ENCODE measurements around the gene TMEM259.
A peak's percentile ranks its signal among the peaks of the same experiment; 100 is the strongest.

TMEM259 gene

DNA sequence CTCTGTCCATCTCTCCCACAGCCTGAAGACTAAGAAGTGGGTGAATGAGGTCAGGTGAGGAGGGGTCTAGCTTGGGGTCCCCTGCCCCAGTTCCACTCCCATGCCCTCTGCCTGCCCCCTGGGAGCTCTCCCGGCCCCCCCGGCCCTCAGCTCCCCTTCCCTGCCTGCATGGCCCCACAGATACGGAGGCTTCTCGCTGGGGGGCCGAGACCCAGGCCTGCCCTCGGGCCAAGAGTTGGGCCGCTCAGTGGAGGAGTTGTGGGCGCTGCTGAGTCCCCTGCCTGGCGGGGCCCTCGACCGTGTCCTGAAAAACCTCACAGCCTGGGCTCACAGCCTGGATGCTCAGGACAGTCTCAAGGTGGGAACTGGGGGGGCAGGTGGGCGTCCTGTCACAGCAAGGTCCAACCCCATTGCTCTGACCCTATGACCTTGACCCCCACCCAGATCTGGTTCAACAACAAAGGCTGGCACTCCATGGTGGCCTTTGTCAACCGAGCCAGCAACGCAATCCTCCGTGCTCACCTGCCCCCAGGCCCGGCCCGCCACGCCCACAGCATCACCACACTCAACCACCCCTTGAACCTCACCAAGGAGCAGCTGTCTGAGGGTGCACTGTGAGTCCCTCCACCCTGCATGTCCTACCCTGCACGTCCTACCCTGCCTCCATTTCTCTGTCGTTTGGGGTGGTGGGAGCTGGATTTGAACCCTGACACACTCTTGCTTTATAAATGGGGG lies 35.1 kb upstream of the TMEM259 start:
- DNase-seq (ENCODE audit: low read depth in 2 of 2): no peak

DNA sequence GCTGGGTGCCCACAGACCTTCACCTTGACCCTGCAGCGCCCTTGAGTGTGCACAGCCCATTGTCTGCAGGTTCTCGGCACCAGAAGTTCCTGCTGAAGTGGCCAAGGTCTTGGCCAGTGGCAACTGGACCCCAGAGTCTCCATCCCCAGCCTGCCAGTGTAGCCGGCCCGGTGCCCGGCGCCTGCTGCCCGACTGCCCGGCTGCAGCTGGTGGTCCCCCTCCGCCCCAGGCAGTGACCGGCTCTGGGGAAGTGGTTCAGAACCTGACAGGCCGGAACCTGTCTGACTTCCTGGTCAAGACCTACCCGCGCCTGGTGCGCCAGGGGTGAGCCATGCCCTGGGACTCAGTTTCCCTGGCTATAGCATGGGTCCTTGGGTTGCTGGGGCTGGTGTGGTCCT lies 34.1 kb upstream of the TMEM259 start:
- no peak for DNase-seq (ENCODE audit: low read depth in 2 of 2)

DNA sequence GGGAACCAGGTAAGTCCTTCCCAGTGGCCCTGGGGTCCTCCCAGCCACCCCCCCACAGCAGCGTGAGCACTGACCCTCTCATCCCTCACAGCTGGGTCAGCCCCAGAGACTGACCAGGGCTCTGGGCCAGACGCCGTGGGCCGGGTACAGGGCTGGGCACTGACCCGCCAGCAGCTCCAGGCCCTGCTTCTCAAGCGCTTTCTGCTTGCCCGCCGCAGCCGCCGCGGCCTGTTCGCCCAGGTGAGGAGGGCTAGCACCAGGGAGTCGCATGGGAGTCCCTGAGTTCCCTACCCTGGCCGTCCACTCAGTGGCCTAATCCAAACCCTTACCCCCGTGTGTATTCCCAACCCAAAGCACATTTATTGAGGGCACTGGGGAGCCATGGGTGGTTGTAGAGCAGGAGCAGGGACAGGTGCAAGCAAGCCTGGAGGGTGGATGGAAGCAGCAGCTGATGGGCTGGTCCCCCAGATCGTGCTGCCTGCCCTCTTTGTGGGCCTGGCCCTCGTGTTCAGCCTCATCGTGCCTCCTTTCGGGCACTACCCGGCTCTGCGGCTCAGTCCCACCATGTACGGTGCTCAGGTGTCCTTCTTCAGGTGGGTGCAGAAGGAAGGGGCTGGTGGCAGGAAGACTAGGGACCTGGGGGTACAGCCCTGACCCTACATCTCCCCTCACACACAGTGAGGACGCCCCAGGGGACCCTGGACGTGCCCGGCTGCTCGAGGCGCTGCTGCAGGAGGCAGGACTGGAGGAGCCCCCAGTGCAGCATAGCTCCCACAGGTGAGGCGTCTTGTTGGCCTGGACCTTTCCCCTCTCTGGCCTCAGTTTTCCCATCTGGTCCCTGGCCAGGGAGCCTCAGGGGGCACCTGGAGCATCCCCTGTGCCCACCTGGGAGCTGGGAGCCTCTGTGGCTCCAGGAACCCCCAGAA lies 33.4 kb upstream of the TMEM259 start:
- no peak for DNase-seq (ENCODE audit: low read depth in 2 of 2)

DNA sequence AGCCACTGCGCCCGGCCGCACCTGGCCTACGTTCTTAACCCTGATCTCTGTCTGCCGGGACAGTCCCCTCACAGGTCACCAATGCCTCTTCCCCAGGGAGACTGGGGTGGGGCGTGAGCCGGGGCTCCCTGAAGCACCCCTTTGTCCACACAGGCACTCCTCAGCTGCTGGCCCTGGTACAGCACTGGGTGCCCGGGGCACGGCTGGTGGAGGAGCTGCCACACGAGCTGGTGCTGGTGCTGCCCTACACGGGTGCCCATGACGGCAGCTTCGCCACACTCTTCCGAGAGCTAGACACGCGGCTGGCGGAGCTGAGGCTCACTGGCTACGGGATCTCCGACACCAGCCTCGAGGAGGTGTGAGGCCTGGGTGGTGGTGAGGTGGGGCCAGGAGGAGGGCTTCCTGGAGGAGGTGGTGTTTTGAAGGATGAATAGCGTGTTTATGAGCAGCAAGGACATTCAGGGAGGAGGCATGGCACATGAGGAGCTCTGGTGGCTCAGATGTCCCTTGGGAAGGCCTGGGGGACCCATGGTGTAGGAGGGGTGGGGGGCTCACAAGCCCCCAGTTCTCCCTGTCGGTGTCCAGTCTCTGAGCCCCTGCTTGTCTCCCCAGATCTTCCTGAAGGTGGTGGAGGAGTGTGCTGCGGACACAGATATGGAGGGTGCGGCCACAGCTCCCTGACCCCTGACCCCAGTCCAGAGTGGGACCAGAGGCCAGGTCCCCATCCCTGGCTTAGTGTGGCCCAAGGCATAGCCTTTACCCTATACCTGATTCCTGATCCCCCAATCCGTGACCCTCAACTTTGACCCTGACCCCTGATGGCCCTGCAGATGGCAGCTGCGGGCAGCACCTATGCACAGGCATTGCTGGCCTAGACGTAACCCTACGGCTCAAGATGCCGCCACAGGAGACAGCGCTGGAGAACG lies 32.5 kb upstream of the TMEM259 start:
- no peak for DNase-seq (ENCODE audit: low read depth in 2 of 2)

DNA sequence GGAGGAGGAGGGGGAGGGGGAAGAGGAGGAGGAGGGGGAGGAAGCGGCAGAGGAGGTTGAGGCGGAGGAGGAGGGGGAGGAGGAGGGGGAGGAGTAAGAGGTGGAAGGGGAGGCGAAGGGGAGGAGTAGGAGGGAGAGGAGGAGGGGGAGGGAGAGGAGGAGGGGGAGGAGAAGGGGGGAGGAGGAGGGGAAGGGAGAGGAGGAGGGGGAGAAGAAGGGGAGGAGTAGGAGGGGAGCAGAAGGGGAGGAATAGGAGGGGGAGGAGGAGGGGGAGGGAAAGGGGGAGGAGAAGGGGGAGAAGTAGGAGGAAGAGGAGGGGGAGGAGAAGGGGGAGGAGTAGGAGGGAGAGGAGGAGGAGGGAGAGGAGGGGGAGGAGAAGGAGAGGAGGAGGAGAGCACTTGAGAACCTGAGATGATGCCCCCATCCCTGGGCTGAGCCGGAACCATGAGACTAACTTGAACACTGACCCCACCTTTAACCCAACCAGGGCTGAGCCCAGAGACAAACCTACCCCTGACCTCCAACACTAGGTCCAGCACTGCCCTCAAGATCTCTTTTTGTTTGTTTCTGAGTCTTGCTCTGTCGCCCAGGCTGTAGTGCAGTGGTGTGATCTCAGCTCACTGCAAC lies 31.5 kb upstream of the TMEM259 start:
- DNase-seq (ENCODE audit: low read depth in 2 of 2): no peak

DNA sequence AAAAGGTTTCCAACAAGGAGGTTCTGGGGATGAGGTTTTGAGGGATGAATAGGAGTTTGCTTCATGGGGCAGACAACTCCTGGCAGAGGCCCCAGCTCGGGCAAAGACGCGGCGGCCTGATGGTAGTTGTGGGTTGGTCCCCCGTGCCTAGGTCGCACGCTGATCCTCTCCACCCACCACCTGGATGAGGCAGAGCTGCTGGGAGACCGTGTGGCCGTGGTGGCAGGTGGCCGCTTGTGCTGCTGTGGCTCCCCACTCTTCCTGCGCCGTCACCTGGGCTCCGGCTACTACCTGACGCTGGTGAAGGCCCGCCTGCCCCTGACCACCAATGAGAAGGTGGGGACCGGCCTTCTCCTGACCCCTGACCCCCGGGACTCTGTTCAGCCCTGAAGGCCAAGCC lies 30.9 kb upstream of the TMEM259 start:
- no peak for DNase-seq (ENCODE audit: low read depth in 2 of 2)

DNA sequence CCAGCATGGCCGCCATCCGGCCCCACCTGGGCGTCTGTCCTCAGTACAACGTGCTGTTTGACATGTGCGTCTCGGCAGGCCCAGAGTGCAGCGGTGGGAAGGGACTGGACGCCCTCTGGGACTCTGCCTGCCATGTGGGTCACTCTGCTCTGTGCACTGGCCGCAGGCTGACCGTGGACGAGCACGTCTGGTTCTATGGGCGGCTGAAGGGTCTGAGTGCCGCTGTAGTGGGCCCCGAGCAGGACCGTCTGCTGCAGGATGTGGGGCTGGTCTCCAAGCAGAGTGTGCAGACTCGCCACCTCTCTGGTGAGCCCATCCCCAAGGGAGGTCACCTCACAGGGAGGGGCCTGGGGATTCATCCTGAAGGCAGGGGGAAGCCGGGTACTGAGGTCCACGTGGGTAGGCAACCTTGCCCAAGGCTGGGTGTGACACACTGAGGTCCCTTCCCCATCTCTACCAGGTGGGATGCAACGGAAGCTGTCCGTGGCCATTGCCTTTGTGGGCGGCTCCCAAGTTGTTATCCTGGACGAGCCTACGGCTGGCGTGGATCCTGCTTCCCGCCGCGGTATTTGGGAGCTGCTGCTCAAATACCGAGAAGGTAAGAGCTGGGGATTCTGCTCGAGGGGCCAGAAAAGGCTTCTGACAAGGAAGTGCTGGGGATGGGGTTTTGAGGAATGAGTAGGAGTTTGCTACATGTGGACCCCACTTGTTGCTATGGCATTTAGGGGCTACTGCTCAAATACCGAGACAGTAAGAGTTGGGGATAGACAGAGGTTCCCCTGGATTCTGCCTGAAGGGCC lies 30.3 kb upstream of the TMEM259 start:
- no peak for DNase-seq (ENCODE audit: low read depth in 2 of 2)

DNA sequence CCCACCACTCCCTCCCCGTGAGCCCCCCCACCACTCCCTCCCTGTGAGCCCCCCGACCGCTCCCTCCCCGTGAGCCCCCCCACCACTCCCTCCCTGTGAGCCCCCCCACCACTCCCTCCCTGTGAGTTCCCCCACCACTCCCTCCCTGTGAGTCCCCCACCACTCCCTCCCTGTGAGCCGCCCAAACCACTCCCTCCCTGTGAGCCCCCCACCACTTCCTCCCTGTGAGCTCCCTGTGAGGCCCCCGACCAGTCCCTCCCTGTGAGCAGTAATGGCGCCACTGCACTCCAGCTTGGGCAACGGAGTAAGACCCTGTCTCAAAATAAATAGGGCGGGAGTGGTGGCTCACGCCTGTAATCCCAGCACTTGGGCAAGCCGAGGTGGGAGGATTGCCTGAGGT lies 28.9 kb upstream of the TMEM259 start:
- no peak for DNase-seq (ENCODE audit: low read depth in 2 of 2)

DNA sequence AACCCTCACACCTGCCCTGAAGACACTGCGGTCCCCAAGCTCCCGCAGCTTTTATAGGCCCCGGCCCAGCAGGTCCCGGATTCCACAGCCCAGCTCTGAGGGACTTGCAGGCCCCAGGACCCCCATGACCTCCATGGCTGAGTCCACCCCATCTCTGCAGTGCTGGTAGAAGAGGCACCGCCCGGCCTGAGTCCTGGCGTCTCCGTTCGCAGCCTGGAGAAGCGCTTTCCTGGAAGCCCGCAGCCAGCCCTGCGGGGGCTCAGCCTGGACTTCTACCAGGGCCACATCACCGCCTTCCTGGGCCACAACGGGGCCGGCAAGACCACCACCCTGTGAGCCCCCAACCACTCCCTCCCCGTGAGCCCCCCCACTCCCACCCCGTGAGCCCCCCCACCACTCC lies 28.2 kb upstream of the TMEM259 start:
- no peak for DNase-seq (ENCODE audit: low read depth in 2 of 2)

DNA sequence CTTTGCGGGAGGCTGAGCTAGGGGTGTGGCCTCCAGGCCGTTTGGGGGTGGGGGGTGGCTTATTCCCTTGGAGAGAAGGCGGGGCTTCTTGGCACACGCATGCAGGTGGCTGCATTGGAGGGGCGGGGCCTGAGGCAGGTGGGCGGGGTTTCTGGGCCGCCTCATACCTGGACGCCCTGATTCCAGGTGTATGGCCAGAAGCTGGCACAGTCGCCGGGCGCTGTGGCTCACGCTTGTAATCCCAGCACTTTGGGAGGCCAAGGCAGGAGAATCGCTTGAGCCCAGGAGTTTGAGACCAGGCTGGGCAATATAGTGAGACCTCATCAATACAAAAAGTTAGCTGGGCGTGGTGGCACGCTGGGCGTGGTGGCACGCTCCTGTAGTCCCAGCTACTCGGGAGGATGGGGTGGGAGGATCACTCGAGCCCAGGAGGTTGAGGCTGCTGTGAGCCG lies 26.8 kb upstream of the TMEM259 start:
- no peak for DNase-seq (ENCODE audit: low read depth in 2 of 2)

DNA sequence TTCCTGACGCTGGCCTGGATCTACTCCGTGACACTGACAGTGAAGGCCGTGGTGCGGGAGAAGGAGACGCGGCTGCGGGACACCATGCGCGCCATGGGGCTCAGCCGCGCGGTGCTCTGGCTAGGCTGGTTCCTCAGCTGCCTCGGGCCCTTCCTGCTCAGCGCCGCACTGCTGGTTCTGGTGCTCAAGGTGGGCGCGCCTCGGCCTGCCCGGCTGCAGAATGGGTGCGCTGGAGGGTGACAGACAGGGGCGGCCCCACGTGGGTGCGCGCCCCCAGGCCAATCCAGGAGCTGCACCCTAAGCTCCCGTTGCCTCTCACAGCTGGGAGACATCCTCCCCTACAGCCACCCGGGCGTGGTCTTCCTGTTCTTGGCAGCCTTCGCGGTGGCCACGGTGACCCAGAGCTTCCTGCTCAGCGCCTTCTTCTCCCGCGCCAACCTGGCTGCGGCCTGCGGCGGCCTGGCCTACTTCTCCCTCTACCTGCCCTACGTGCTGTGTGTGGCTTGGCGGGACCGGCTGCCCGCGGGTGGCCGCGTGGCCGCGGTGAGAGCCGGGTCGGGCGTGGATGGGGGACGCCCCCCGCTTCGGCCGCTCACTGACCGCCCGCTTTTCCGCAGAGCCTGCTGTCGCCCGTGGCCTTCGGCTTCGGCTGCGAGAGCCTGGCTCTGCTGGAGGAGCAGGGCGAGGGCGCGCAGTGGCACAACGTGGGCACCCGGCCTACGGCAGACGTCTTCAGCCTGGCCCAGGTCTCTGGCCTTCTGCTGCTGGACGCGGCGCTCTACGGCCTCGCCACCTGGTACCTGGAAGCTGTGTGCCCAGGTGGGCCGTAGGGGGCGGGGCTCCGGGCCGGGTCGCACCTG lies 26.1 kb upstream of the TMEM259 start:
- DNase-seq (ENCODE audit: low read depth in 2 of 2): no peak

DNA sequence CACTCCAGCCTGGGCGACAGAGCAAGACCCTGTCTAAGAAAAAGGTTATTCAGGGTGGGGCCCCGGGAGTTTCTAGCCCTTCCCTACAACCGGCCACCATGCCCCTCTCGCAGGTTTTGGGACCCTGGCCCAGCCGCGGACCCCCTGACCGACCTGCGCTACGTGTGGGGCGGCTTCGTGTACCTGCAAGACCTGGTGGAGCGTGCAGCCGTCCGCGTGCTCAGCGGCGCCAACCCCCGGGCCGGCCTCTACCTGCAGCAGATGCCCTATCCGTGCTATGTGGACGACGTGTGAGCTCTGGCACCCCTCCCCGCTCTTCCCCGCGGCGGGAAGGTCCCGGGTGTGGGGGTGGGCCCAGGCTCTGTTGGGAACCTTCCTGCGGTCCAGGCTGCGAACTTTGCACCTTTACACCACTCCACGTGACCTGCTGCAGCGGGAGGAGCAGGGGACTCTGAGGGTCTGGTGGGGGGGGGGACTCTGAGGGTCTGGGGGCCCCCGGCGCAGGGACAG lies 25.2 kb upstream of the TMEM259 start:
- DNase-seq (ENCODE audit: low read depth in 2 of 2): no peak

DNA sequence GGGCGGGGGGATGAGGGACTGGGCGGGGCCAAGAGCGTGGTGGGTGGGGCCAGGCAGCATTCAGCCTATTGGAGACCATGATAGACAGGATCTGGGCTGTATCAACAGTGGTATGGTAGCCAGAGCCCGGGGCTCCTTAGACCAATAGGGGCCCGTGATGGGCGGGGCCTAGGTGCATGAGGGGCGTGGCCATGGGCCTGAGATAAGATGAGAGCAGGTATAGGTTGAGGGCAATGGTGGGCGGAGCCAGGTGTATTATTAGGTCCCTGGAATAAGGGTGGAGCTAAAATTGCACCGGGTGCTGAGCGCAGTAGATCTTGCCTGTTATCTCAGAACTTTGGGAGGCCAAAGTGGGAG lies 24.3 kb upstream of the TMEM259 start:
- peak in 1 of 2 donors; percentile 41 for DNase-seq (ENCODE audit: low read depth in 2 of 2)

DNA sequence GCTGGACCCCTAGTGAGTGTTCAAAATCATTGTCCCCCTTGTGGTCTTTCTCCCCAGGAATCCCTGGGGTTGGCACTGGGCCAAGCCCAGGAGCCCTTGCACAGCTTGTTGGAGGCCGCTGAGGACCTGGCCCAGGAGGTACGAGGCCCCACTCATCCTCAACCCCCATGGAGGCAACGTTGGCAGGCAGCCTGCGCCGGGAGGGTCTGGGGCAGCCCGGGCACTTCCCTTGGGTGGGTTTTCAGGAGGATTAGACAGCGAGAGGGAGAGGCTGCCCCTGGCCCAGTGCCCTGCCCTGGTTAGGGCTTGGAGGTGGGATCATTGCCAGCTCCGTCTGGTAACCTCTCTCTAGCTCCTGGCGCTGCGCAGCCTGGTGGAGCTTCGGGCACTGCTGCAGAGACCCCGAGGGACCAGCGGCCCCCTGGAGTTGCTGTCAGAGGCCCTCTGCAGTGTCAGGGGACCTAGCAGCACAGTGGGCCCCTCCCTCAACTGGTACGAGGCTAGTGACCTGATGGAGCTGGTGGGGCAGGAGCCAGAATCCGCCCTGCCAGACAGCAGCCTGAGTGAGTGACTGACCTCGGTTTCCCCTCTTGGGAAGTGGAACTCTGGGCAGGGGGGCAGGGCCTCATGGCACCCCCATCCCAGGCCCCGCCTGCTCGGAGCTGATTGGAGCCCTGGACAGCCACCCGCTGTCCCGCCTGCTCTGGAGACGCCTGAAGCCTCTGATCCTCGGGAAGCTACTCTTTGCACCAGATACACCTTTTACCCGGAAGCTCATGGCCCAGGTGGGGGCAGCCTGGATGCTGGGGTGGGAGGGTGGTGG lies 22.0 kb upstream of the TMEM259 start:
- no peak for DNase-seq (ENCODE audit: low read depth in 2 of 2)

DNA sequence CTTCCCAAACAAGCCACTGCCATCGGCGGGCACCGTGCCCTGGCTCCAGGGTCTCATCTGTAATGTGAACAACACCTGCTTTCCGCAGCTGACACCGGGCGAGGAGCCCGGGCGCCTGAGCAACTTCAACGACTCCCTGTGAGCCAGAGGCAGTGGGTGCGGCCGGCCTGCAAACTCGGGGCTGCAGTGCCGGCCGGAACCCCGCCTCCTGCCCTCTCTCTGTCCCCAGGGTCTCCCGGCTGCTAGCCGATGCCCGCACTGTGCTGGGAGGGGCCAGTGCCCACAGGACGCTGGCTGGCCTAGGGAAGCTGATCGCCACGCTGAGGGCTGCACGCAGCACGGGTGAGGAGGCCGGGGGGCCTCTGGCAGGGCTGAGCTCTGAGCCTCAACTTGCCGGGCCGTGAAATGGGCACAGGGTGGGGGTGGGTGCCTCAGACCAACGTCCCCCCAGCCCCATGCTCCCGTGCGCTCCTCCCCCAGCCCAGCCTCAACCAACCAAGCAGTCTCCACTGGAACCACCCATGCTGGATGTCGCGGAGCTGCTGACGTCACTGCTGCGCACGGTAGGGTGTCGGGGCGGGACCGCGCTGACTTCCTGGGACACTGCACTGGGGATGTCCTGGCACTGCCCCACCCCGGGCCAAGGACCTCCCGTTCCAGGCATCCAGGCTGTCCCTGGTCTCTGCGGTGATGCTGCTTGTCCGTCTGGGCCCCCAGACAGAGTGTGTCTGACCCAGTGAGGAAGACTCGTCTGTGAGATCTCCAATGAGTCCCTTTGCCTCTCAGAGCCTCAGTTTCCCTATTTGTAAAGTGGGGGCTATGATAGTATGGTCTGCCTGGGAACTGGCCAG lies 21.1 kb upstream of the TMEM259 start:
- no peak for DNase-seq (ENCODE audit: low read depth in 2 of 2)

DNA sequence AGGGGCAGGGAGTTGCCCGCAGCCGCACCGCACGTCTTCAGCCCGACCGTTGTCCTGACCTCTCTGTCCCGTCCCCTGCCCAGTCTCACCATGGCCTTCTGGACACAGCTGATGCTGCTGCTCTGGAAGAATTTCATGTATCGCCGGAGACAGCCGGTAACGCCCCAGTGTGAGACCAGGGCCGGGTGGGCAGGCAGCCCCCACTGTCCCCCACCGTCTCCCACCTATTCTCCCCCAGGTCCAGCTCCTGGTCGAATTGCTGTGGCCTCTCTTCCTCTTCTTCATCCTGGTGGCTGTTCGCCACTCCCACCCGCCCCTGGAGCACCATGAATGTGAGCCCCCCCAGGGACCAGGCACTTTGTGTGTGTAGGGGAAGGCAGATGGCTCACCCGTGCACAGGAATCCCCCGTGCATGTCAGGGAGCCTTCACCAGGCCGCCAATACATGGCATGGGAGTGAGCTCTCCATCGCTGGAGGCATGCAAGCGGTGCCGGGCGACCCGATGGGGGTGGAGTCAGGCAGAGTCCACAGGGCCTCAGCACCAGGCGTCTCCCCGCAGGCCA lies 20.4 kb upstream of the TMEM259 start:
- DNase-seq (ENCODE audit: low read depth in 2 of 2): no peak
